ENCODE measurements around the gene DND1.
"Not testable (repeated sequence)": the region's sequence is repeated elsewhere in the genome, so short reads cannot be mapped to it uniquely, and the experiment has no call there.

The DND1 gene

DNA sequence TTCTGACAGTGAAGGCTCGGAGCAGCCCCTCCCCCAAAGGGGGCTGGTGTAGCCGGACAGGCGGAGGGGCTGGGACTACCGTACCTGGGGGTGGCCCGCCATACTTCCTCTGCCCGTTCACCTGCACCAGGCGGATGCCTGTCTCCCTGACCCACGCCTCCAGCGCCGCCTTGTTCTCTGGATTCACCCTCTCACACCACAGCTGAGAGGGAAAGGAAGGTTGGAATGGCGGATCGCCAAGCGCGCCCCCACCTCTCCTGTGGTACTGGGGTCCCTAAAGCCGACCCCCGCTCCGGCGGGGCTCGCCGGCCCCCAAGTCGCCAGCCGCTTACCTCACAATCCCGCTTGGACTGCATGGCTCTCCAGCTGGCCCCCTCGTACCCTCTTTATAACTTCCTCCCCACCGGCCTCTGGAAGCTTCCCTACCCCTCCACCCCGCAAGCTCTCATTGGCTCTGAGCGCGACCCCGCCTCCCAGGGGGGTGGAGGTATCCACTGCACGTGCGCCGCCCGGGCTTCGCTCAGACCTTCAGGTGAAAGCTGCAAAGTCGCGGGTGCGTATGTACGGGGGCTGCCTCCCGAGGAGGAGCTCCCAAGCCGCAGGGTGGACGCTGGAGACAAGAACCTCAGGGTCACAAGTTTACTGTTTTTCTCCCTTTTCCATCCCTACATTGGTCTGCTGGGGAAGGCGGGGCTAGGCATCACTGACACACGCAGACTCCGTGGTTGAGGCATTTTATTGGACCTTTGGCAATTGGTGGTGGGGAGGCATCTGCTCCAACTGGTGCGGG, at the start of gene DND1:
Gene DND1 (minus strand): TSS at position 390 of the 790 bp plus-strand sequence. CDS start 34 bp downstream, at position 356.
- DNase-seq (ENCODE audit: low spot score) = no peak

DNA sequence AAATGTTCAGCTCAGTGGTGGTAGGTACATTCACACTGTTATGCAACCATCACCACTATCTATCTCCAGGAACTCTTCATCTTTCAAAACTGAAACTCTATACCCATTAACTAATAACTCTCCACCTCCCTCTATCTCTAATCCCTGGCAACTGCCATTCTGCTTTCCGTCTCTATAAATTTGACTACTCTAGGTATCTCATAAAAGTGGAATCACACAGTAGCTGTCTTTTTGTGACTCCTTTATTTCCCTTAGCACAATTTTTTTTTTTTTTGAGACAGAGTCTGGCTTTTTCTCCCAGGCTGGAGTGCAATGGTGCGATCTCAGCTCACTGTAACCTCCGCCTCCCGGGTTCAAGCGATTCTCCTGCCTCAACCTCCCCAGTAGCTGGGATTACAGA, 48.0 kb upstream of the DND1 start:
- not testable (repeated sequence) for DNase-seq (ENCODE audit: low spot score)

DNA sequence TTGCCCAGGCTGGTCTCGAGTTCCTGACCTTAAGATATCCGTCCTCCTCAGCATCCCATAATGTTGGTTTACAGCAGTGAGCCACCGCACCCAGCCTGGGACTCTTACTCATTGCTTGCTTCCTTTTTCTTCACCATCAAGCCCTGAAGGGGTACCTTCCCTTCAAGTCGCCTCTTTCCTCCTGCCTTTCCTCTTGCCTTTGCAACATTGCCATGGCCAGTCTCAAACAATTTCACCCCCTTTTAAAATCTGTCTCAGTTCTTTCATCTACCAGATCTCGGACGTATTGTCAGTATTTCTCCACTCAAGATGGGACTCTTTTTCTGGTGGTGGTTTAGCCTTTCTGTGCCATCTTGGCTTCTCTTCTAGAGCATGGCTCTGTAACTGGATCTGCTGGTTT, 47.4 kb upstream of the DND1 start:
- DNase-seq (ENCODE audit: low spot score) = not testable (repeated sequence)

DNA sequence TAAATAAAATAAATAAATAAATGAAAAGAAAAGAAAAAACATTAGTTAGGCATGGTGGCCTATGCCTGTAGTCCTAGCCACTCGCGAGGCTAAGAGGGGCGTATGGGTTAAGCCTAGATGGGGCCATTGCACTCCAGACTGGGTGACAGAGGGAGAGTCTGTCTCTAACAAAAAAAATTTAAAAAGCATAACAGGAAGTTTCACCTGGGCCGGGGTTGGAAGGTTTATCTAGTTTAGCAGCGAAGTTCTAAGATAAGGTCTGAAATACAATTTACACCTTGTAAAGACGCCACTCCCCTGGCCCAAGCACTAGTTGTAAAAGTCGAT, 44.9 kb upstream of the DND1 start:
- DNase-seq (ENCODE audit: low spot score) = no peak

DNA sequence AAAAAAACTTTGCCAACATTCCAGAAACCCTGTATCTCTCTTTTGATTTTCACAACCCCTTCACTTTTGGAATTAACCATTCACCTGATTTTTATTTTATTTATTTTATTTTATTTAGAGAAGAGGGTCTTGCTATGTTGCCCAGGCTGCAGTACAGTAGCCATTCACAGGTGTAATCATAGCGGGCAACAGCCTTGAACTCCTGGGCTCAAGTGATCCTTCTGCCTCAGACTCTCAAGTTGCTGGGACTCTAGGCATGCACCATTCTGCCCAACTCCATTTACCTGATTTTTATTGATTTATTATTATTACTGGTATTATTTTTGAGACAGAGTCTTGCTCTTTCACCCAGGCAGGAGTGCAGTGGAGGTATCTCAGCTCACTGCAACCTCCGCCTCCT, 42.9 kb upstream of the DND1 start:
- not testable (repeated sequence) for DNase-seq (ENCODE audit: low spot score)

DNA sequence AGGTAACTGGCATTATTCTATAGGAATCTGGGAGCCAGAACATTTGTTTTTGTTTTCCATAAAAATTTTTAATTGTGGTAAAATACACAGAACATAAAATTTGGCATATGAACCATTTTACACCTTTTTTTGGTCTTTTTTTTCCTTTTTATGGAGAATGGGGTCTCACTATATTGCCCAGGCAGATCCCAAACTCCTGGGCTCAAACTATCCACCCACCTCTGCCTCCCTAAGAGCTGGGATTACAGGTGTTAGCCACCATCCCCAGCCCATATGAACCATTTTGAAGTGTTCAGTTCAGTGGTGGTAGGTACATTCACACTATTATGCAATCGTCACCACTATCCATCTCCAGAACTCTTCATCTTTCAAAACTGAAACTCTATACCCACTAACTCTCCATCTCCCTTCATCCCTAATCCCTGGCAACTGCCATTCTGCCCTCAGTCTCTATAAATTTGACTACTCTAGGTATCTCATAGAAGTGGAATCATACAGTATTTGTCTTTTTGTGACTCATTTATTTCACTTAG, 40.3 kb upstream of the DND1 start:
- DNase-seq (ENCODE audit: low spot score) = no peak

DNA sequence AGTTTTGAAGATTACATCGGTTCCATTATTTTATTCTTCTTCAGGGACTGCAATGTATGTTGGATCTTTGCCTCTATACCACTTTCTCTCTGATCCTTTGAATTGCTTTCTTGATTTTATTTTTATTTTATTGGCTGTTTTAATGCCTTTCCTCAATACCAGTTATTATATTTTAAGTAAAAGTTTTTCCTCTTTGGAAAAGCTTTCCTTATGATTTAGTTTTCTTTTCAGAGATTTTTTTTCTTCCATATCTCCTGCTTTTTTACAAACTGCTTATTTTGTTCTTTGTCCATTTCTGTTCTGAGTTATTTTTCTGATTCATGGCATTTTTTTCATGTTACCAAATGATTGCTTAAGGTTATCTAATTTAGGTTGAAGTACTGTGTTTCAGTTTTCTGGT, 38.4 kb upstream of the DND1 start:
- DNase-seq (ENCODE audit: low spot score) = no peak

DNA sequence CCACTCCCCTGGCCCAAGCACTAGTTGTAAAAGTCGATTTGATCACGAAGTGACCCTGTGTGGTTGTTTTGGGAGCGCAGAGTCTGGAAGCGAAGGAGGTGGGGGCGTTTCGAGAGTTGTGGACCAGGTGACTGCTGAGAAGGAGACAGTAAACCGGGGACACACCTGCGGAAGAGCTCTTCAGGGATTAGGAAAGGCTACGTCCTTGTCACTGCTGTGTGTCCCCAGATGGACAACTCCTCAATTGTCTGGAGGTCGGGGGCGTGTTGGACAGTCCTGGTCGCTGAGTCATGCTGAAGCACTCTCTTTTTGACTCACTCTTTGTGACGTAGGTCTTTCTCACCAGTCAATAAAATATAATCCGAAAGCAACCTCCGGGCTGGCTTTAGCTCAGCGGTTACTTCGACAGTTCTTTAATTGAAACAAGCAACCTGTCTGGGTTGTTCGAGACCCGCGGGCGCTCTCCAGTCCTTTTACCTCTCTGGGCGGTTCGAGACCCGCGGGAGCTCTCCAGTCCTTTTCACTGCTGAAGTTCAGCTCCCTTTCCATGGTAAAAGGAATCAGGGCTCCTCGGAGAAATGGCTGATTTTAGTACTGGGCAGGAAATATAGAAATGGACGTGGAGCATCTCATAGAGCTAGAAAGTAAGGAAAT, 37.6 kb upstream of the DND1 start:
- peak; percentile 100 for DNase-seq (ENCODE audit: low spot score)

DNA sequence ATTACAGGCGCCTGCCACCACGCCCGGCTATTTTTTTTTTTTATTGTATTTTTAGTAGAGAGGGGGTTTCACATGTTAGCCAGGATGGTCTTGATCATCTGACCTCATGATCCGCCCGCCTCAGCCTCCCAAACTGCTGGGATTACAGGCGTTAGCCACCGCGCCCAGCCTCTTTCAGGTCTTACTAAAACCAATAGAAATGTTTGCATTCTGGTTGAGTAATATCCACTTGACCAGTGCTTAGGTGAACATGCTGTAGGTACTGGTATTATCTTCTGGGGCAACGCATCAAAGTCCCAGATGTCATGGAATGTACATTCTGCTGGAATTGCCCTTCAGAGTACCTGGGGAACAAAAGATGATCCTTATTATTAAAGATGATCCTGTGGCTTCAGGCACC, 35.4 kb upstream of the DND1 start:
- DNase-seq (ENCODE audit: low spot score) = not testable (repeated sequence)

DNA sequence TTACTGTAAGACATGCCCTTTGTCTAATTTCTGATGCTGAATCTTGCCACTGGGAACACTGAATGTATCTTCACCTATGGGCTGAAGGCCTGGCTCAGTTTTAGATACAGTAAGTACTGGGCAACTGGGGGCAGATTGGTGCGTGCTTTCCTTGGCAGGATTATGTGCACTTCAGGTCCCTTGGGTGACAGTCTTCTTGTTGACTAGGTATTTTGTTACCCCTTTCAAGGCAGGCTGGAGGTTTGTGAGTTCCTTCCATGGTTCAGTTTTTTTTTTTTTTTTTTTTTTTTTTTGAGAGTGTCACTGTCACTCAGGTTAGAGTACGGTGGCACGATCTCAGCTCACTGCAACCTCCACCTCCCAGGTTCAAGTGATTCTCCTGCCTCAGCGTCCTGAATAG, 34.4 kb upstream of the DND1 start:
- no peak for DNase-seq (ENCODE audit: low spot score)

DNA sequence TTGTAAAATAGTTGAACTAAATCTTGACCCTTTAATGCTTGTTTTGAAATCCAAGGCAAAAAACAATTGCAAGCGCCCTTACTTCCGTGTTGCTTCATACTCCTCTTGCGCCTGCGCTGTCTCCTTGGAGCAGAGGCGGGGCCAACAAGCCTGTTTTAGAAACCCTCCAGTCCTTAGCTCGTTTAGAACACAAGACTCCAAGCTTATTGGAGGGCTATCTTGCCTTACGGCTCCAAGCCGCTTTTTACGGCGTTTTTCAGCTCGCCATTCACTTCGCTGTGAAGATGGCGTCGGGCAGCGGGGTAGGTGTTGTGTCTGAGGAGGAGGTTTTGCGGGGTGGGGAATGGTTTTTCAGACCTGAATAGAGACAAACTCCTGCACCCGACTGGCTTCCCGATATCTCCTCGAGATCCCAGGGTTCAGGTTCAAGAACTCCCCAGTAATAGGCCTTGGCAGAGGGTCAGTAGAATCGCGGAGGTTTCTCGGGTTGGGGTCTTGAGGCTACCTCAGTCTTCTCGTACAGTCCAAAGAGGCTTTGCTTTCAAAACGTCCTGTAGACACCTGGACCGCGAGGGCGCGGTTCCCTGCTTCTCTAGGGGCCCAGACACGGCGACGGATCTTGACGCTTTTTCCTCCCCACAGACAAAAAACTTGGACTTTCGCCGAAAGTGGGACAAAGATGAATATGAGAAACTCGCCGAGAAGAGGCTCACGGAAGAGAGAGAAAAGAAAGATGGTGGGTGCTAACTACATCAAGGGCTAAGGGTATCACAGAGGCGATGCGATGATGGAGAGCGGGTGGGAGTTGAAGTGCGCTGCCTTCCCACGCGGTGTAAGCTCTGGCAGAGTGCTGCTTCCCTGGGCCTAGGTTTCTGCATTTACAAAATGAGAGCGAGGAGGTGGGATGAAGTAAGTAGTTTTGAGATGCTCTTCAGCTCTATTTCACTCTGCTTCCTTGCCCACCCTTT, 27.1 kb upstream of the DND1 start, which contains the start of gene ZMAT2:
Gene ZMAT2 (plus strand): TSS at position 271 of the 968 bp plus-strand sequence. CDS start 14 bp downstream, at position 285.
- peak; percentile 95 for DNase-seq (ENCODE audit: low spot score)

DNA sequence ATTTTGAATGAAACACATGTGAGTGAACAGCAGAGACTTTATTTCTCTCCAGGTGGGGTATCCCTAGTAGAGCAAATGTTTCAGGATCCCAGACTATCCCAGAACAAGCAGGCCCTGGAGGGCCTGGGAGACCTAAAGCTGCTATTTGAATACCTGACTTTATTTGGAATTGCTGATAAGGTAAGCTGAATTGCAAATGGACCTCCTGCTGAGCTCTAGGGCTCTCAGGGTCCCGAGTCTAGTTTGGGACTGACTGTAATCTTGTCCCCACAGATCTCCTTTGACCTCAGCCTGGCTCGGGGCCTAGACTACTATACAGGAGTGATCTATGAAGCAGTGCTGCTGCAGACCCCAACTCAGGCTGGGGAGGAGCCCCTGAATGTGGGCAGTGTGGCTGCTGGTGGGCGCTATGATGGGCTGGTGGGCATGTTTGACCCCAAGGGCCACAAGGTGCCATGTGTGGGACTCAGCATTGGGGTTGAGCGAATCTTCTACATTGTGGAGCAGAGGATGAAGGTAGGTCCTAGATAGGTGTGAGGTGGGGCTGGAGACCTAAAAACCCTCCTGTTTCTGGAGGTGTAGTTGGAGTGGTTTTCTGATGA, 23.6 kb upstream of the DND1 start:
- no peak for DNase-seq (ENCODE audit: low spot score)

DNA sequence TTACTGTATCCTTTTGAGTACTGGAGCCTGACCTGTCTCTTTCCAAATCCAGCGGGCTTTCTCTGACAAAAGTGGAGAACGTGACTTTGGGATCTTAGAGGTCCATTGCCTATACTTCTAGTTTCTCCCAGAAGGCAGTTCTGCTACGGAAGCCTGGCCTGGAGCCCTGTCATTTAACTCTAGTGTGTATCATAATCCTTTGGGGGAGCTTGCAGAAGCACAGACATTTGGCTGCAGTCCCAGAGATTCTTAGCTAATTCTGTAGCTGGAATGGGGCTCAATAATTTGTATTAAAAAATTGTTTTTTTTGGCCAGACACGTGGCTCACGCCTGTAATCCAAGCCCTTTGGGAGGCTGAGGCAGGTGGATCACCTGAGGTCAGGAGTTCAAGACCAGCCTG, 20.9 kb upstream of the DND1 start:
- DNase-seq (ENCODE audit: low spot score) = no peak

DNA sequence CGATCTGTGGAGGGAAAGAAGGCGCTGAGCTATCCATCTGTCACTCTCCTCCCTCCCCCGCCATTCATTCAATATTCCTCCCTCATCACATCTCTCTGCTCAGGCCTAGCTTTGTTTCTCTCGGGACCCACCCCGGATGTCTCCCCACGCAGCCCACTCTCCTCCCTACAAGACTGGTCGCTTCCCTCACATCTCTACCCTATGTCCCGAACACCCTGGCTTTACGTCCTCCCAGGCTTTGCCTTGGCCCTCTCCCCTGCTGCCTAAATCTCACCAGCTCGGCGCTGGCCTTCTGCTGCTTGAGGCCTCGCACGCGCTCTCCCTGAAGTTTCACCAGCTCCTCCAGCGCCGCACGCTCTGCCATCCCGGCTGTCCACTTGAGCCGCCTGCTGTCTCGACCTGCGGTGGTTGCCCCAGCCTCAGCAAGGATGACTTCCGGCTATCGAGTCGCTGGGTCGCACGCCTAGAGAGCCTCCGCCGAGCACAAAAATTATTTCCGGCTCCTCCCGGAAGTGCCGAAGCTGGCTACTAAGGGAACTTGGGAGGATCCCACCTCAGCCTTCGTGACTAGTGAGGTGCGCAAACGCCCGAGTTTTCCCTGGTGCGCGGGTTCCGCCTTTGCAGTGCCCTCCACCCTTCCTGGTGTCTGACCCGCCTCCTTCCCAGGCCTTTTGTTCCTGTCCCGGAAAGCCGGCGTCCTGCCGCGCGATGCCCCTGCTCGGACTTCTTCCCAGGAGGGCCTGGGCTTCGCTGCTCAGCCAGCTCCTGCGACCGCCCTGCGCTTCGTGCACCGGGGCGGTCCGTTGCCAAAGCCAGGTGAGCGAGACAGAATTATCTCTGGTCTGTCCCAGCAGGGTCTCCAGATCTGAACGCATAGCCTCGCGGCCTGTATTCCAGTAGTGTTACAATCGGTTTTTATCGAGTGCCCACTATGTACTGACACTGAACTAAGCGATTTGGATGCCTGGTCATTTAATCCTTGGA, 17.9 kb upstream of the DND1 start, which contains the start of the genes HARS1 and HARS2:
Gene HARS1 (minus strand): TSS at position 430 of the 984 bp plus-strand sequence. CDS start 66 bp downstream, at position 364.
Gene HARS2 (plus strand): TSS at position 515 of the 984 bp plus-strand sequence. CDS start 194 bp downstream, at position 709.
- DNase-seq (ENCODE audit: low spot score) = peak; percentile 96

DNA sequence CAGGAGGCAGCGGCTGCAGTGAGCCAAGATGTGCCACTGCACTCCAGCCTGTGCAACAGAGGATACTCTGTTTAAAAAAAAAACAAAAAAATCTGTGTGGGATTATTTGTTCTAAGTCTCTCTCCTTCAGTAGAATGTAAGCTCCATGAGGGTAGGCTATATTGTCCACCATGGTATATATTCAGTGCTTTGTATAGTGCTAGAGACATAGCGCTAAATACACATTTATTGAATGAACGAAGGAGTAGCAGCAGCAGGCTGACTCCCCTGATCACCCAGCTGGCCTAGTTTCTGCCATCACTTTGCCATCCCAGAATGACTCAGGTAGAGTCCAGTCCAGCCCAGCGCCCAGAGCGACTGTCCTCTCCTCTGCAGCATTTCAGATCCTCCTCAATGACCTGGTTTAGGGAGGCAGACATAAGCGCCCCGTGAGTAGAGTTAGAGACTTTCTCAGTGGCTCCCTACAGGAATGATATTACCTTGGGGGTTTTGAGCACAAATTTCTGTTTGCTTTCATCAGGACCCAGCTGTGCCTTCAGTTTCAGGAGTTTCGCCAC, 17.1 kb upstream of the DND1 start:
- DNase-seq (ENCODE audit: low spot score) = peak; percentile 8

DNA sequence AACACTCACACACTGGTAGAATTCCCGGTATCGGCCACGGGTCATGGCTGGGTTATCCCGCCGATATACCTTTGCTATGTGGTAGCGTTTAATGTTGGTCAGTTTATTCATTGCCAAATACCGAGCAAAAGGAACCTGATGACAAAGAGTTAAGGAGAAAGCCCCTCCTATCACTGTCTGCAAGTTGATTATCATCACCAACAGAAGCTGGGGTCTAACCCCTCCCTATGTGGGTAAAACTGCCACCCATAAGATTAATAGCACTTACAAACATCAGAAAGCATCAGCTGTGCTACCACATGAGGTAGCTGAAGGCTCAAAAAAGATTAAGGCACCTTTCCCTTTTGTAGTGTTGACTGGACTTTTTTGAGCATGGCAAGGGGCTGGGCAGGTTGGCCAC, 5.6 kb upstream of the DND1 start:
- DNase-seq (ENCODE audit: low spot score) = no peak

DNA sequence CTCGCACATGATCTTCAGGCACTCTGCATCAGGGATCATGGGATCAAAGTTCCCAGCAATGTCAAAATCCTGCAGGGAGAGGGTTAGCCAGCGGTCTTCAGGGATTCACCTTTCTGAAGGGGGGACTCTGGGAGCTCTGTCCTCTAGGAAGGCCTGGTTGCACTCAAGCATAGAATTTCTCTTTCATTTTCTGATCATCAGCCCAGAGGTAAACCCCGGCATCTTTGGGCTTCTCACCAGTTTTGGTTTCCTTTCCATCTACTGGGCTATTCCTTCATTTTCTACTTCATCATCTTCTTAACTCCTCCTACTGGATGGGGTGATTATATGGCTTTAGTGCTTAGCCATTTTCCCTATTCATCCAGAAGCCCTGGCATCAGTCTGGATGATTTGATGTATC, 4.6 kb upstream of the DND1 start:
- no peak for DNase-seq (ENCODE audit: low spot score)

DNA sequence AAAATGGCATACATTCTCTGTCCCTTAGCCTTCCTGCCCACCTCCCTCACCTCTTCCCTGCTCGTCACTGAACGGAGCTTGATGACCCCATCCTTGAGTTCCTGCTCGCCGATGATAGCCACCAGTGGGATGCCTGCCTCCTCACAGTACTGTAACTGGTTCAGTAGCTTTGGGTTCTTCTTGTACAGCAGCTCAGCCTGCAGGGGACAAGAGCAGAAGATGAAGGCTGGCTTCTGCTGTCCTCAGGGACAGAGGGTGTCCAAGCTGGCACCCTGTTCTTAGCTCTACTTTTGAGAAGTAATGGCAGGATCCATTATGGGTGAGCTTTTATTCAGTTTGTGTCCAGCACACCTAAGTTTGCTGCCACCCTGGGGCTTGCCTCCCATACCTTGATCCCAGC, 1.3 kb upstream of the DND1 start:
- no peak for DNase-seq (ENCODE audit: low spot score)

DNA sequence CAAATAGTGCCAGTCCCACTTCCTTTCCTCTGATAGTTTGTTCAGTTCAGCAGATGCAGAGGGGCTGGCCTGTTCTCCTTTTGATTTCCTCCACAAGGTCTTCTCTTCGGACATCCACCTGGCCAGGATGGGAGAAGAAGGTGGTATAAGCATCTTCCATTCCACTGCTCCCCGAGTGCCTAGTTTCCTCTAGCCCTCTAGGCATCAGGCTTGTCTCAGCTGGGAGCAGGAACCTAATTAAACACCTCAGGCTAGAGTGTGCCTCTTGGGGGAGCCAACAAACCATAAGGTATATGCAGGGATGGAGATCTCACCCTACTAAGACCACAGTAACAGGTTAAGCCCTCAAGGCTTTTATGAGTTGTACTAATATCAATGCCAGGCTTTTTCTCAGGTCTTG, 835 bp upstream of the DND1 start:
- DNase-seq (ENCODE audit: low spot score) = no peak

All from kidney capillary endothelial cell (primary cell).